Subcutaneous abdominal adipose tissue (tissue), 5 donors: Measurements from ENCODE around the gene FGD3.

ENCODE experiments used
- H3K27ac ChIP-seq: one replicate; pipeline ENCODE4 v1.7.0; 2013; ENCODE audit warnings: low read depth, mild to moderate bottlenecking, inconsistent platforms, low read length, moderate library complexity
- H3K27me3 ChIP-seq, 5 donors: one replicate each; pipeline ENCODE4 v1.7.0; 2013; ENCODE audit warnings: low read length in 5 of 5, inconsistent platforms in 1 of 5; ENCODE audit not compliant: control insufficient read depth in 5 of 5, insufficient read depth in 4 of 5
- H3K36me3 ChIP-seq, 5 donors: one replicate each; pipeline ENCODE4 v1.7.0; 2013; ENCODE audit warnings: low read length in 5 of 5; ENCODE audit not compliant: control insufficient read depth in 5 of 5, insufficient read depth in 5 of 5
- H3K4me1 ChIP-seq, 5 donors: one replicate each; pipeline ENCODE4 v1.7.0; 2013; ENCODE audit warnings: low read length in 5 of 5, mild to moderate bottlenecking in 3 of 5, moderate library complexity in 1 of 5; ENCODE audit not compliant: control insufficient read depth in 5 of 5, insufficient read depth in 5 of 5
- H3K4me3 ChIP-seq, 5 donors: one replicate each; pipeline ENCODE4 v1.7.0; 2013; ENCODE audit warnings: low read length in 5 of 5, low read depth in 1 of 5
- H3K9ac ChIP-seq, 5 donors: one replicate each; pipeline ENCODE4 v1.7.0; 2013; ENCODE audit warnings: low read length in 5 of 5, mild to moderate bottlenecking in 4 of 5, moderate library complexity in 3 of 5
- H3K9me3 ChIP-seq, 5 donors: one replicate each; pipeline ENCODE4 v1.7.0; 2013; ENCODE audit warnings: low read length in 5 of 5; ENCODE audit not compliant: control insufficient read depth in 5 of 5
- donor health status: healthy.
- donor health status: healthy.
- donor health status: healthy.
- donor health status: healthy.
- donor health status: healthy.

The FGD3 gene

GRCh38 chr9:93077811-93078210, 130.5 kb downstream of the FGD3 start:
- Histone ChIP-seq H3K27me3 (peaks cover 0 to 3% (median 0%) of the 10 kb centered on the region in 5 donors), H3K27ac (no peak overlapping the region), H3K9ac (no peak overlapping the region), H3K36me3 (peaks cover 0 to 3% (median 0%) of the 10 kb centered on the region in 5 donors), H3K4me1 (peaks cover 0 to under 1% (median 0%) of the 10 kb centered on the region in 5 donors), H3K4me3 (no peak overlapping the region), H3K9me3 (no peaks in the 10 kb centered on the region)

GRCh38 chr9:93079371-93079770, 132.0 kb downstream of the FGD3 start:
- Histone ChIP-seq H3K36me3 (peaks cover 0 to 3% (median 0%) of the 10 kb centered on the region in 5 donors), H3K4me3 (no peak overlapping the region), H3K27me3 (peaks cover 0 to 3% (median 0%) of the 10 kb centered on the region in 5 donors), H3K9ac (no peak overlapping the region), H3K27ac (no peak overlapping the region), H3K4me1 (no peaks in the 10 kb centered on the region), H3K9me3 (no peaks in the 10 kb centered on the region)

GRCh38 chr9:93080406-93080805, 133.1 kb downstream of the FGD3 start:
- Histone ChIP-seq H3K9me3 (peaks cover 0 to under 1% (median 0%) of the 10 kb centered on the region in 5 donors), H3K27ac (no peak overlapping the region), H3K9ac (no peak overlapping the region), H3K4me3 (no peak overlapping the region), H3K27me3 (peaks cover 0 to 3% (median 0%) of the 10 kb centered on the region in 5 donors), H3K36me3 (peaks cover 0 to 3% (median 0%) of the 10 kb centered on the region in 5 donors), H3K4me1 (no peaks in the 10 kb centered on the region)

- H3K27me3 ChIP-seq = peaks cover 0 to 3% (median 0%) of the 10 kb centered on the region in 5 donors
- no peaks in the 10 kb centered on the region for H3K4me1 ChIP-seq
- no peak overlapping the region for H3K4me3 ChIP-seq
- H3K36me3 ChIP-seq = peaks cover 0 to 3% (median 0%) of the 10 kb centered on the region in 5 donors
- no peak overlapping the region for H3K27ac ChIP-seq
- H3K9ac ChIP-seq = no peak overlapping the region
- H3K9me3 ChIP-seq = peaks cover 0 to 5% (median 4%) of the 10 kb centered on the region in 5 donors
Observed at GRCh38 chr9:93081081-93081529, 133.8 kb downstream of the FGD3 start.

- Histone ChIP-seq H3K27me3 (peaks cover 0 to 3% (median 0%) of the 10 kb centered on the region in 5 donors), H3K4me1 (no peaks in the 10 kb centered on the region), H3K4me3 (no peak overlapping the region), H3K27ac (no peak overlapping the region), H3K9me3 (peaks cover 0 to 5% (median 4%) of the 10 kb centered on the region in 5 donors), H3K36me3 (peaks cover 0 to 3% (median 0%) of the 10 kb centered on the region in 5 donors), H3K9ac (no peak overlapping the region)
Observed at GRCh38 chr9:93081931-93082330, 134.6 kb downstream of the FGD3 start.

GRCh38 chr9:93082841-93083411, 135.6 kb downstream of the FGD3 start:
- Histone ChIP-seq H3K36me3 (peaks cover 0 to 3% (median 0%) of the 10 kb centered on the region in 5 donors), H3K4me3 (no peak overlapping the region), H3K9ac (no peak overlapping the region), H3K27ac (no peak overlapping the region), H3K4me1 (no peaks in the 10 kb centered on the region), H3K27me3 (peaks cover 0 to 3% (median 0%) of the 10 kb centered on the region in 5 donors), H3K9me3 (peaks cover 0 to 5% (median 4%) of the 10 kb centered on the region in 5 donors)

- no peak overlapping the region for H3K27ac ChIP-seq
Observed at GRCh38 chr9:93083592-93084470, 136.5 kb downstream of the FGD3 start.

GRCh38 chr9:93084471-93084881, 137.2 kb downstream of the FGD3 start:
- H3K9ac ChIP-seq = no peak overlapping the region
- no peaks in the 10 kb centered on the region for H3K4me1 ChIP-seq

More at GRCh38 chr9:93083592-93084470, 136.5 kb downstream of the FGD3 start:
- peaks cover 0 to 5% (median 4%) of the 10 kb centered on the region in 5 donors for H3K9me3 ChIP-seq
- H3K4me1 ChIP-seq = no peaks in the 10 kb centered on the region
- H3K9ac ChIP-seq = no peak overlapping the region
- H3K27me3 ChIP-seq = peaks cover 0 to 3% (median 0%) of the 10 kb centered on the region in 5 donors
- H3K36me3 ChIP-seq = peaks cover 0 to 3% (median 0%) of the 10 kb centered on the region in 5 donors
- no peak overlapping the region for H3K4me3 ChIP-seq

GRCh38 chr9:93085676-93086075, 138.4 kb downstream of the FGD3 start:
- Histone ChIP-seq H3K4me1 (no peaks in the 10 kb centered on the region), H3K27me3 (peaks cover 0 to 3% (median 0%) of the 10 kb centered on the region in 5 donors), H3K9me3 (peaks cover 0 to 5% (median 4%) of the 10 kb centered on the region in 5 donors), H3K9ac (no peak overlapping the region), H3K4me3 (peak overlapping the region in 1 of 5 donors; percentile 16), H3K27ac (no peak overlapping the region), H3K36me3 (no peaks in the 10 kb centered on the region)

More at GRCh38 chr9:93084471-93084881, 137.2 kb downstream of the FGD3 start:
- Histone ChIP-seq H3K36me3 (no peaks in the 10 kb centered on the region), H3K27ac (no peak overlapping the region), H3K4me3 (no peak overlapping the region), H3K9me3 (peaks cover 0 to 5% (median 4%) of the 10 kb centered on the region in 5 donors), H3K27me3 (peaks cover 0 to 3% (median 0%) of the 10 kb centered on the region in 5 donors)
